CD4-positive, alpha-beta T cell treated with Interferon gamma for 1 hour (primary cell): ENCODE measurements around the gene KIF1A.
A peak's percentile ranks its signal among the peaks of the same experiment; 100 is the strongest.
"Not testable (repeated sequence)": the region's sequence is repeated elsewhere in the genome, so short reads cannot be mapped to it uniquely, and the experiment has no call there.

ENCODE experiments used
- DNase-seq: peaks from one replicate; pipeline ENCODE4 v3.0.0-alpha.2; 2020

KIF1A gene

GRCh38 chr2:240846309-240846708 is 26.3 kb upstream of the KIF1A start:
- DNase-seq = not testable (repeated sequence)

GRCh38 chr2:240840435-240841060 is 20.5 kb upstream of the KIF1A start:
- no peak for DNase-seq

- DNase-seq = no peak
These were observed 19.4 kb upstream of the KIF1A start for GRCh38 chr2:240839152-240840143.

GRCh38 chr2:240837621-240838020 is 17.6 kb upstream of the KIF1A start:
- no peak for DNase-seq

- DNase-seq = no peak
These were observed 16.9 kb upstream of the KIF1A start for GRCh38 chr2:240836781-240837467.

GRCh38 chr2:240835528-240835927 is 15.5 kb upstream of the KIF1A start:
- DNase-seq = no peak

GRCh38 chr2:240834377-240834975 is 14.5 kb upstream of the KIF1A start:
- no peak for DNase-seq

- DNase-seq = no peak
These were observed 13.8 kb upstream of the KIF1A start for GRCh38 chr2:240833724-240834285.

- DNase-seq = no peak
These were observed 13.0 kb upstream of the KIF1A start for GRCh38 chr2:240832921-240833494.

GRCh38 chr2:240832205-240832727 is 12.2 kb upstream of the KIF1A start:
- DNase-seq = peak; percentile 99

- no peak for DNase-seq
These were observed 11.7 kb upstream of the KIF1A start for GRCh38 chr2:240831594-240832204.

GRCh38 chr2:240825476-240825875 is 5.5 kb upstream of the KIF1A start:
- no peak for DNase-seq

- no peak for DNase-seq
These were observed 3.7 kb upstream of the KIF1A start for GRCh38 chr2:240823449-240824336.

- DNase-seq = no peak
These were observed 2.3 kb upstream of the KIF1A start for GRCh38 chr2:240822280-240822847.

GRCh38 chr2:240821429-240821778 is 1.4 kb upstream of the KIF1A start:
- DNase-seq = no peak

GRCh38 chr2:240820607-240821428 is 799 bp upstream of the KIF1A start:
- no peak for DNase-seq

GRCh38 chr2:240819126-240819857 is 727 bp downstream of the KIF1A start:
- DNase-seq = no peak

- DNase-seq = no peak
These were observed 1.5 kb downstream of the KIF1A start for GRCh38 chr2:240818293-240819125.
